Thoracic aorta (tissue), 2 donors: Measurements from ENCODE around the gene CFAP54. TPM values are rescaled to one million over a fixed set of nuclear protein-coding genes. Genes with fewer than 3 reads are reported as not detected.

Source experiments
- ATAC-seq: fragments of 150-250 bp; one replicate; pipeline ENCODE4 v1.8.0; 2017; ENCODE audit warnings: low read depth; ENCODE audit not compliant: insufficient number of reproducible peaks, low FRiP score
- DNase-seq: peaks from one replicate; pipeline ENCODE4 v3.0.0-alpha.2; 2020; ENCODE audit warnings: low spot score
- H3K27ac ChIP-seq, 2 donors: fragments of 200-600 bp; sonication (generic); 1 replicate in 1 of 2; 2 replicates in 1 of 2; pipeline ENCODE4 v1.5.1; 2016; ENCODE audit warnings: mild to moderate bottlenecking in 2 of 2, moderate library complexity in 2 of 2
- H3K27me3 ChIP-seq: fragments of 200-600 bp; sonication (generic); replicated peaks from 2 replicates; pipeline ENCODE4 v1.6.0; 2016; ENCODE audit warnings: mild to moderate bottlenecking; ENCODE audit not compliant: insufficient read depth
- H3K36me3 ChIP-seq: fragments of 200-600 bp; sonication (generic); one replicate; pipeline ENCODE4 v1.5.1; 2016
- H3K4me1 ChIP-seq, 2 donors: fragments of 200-600 bp; sonication (generic); 1 replicate in 1 of 2; 2 replicates in 1 of 2; pipeline versions ENCODE4 v1.5.1 to v1.6.0; 2016; ENCODE audit warnings: low read depth in 2 of 2, mild to moderate bottlenecking in 1 of 2; ENCODE audit not compliant: control insufficient read depth in 1 of 2
- H3K4me3 ChIP-seq: fragments of 200-600 bp; sonication (generic); 2 replicates; pipeline ENCODE4 v1.5.1; 2016; ENCODE audit warnings: mild to moderate bottlenecking
- H3K9me3 ChIP-seq: fragments of 200-600 bp; sonication (generic); 2 replicates; pipeline ENCODE4 v1.5.1; 2016
- total RNA-seq, 2 donors: library from RNA; depleted of rRNA; stranded (reverse); fragments of >200 nt; gene quantifications; one replicate each; pipeline versions ENCODE4 v1.1.0 to v1.2.3, GENCODE V29; 2016
- TF ChIP-seq, protein P1 (sequence below): fragments of 200-600 bp; sonication (generic); IDR thresholded peaks from one replicate; pipeline ENCODE4 v1.5.1; 2019; ENCODE audit warnings: antibody characterized with exemption

CFAP54 gene
- total RNA-seq, 2 donors from 2014 or later = 1.1 to 4.2 TPM

DNA sequence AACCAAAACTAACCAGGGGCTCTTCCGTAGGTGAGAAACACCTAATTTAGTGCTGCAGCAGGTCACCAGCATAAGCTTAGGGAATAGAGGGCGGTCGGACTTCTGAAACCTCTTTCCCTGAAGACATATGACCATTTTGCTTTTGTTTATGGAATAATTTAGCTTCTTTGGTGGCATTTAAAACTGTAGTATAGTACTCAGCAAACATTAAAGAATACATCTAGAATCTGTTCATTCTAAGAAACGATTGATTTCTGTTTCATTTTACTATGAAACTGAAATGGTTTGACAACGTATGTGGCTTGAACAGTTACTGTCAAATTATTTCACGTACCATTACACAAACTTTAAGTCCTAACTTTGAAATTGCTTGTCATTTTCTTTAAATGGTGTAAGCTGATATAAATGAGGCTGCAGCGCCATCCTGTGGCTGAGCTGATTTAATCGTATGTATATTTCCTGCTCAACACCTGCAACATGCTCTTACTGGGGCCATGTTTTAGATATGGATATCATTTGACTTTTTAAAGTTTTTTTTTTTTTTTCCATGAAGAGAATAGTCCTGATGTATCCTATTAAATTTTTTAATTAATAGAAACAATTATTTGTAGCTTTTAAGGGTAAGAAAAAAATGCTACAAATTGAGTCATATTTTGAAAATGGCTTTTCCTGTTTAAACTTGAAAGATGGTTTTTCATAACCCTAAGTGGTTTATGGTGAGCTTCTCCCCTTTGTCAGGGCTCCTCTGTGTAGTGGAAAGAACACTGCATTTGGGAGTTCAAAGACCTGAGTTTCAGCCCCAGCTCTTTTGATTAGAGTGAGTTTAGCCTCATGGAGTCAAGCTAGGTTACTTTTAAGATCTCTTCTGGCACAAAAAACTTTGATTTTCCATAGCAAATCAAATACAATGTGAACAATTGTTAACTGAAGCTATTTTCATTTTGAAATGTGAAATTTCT is 27.4 kb downstream of the CFAP54 start:
- Histone ChIP-seq H3K9me3 (no peaks in the 10 kb centered on the region), H3K27me3 (no peaks in the 10 kb centered on the region), H3K4me3 (no peak overlapping the region), H3K36me3 (no peaks in the 10 kb centered on the region), H3K4me1 (no peaks in the 10 kb centered on the region), H3K27ac (no peak overlapping the region)
- ATAC-seq (no peak), DNase-seq (no peak)
- TF ChIP-seq, protein P1, sequence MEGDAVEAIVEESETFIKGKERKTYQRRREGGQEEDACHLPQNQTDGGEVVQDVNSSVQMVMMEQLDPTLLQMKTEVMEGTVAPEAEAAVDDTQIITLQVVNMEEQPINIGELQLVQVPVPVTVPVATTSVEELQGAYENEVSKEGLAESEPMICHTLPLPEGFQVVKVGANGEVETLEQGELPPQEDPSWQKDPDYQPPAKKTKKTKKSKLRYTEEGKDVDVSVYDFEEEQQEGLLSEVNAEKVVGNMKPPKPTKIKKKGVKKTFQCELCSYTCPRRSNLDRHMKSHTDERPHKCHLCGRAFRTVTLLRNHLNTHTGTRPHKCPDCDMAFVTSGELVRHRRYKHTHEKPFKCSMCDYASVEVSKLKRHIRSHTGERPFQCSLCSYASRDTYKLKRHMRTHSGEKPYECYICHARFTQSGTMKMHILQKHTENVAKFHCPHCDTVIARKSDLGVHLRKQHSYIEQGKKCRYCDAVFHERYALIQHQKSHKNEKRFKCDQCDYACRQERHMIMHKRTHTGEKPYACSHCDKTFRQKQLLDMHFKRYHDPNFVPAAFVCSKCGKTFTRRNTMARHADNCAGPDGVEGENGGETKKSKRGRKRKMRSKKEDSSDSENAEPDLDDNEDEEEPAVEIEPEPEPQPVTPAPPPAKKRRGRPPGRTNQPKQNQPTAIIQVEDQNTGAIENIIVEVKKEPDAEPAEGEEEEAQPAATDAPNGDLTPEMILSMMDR = peak; percentile 60

DNA sequence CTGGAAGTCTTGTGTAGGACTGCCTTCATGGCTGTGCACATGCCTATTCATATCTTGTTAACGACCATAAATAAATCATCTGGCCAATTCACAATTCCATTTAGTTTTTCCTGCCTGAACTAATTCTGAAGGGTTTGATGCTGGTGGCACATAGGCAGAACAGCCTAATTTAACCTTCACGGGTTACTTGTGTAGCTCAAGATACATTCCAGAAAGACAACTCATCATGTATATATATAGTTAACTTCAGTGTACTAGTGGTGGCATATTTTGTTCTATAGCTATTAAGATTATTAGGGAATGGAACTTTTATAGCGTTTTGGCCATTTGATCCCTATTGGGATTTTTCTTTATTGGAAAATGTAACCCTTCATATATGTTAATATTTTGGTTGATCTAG is 31.4 kb downstream of the CFAP54 start:
- TF ChIP-seq, protein P1 = no peak
- no peak for ATAC-seq
- Histone ChIP-seq H3K27ac (no peak overlapping the region), H3K27me3 (no peaks in the 10 kb centered on the region), H3K36me3 (no peaks in the 10 kb centered on the region), H3K4me3 (no peak overlapping the region), H3K4me1 (no peaks in the 10 kb centered on the region), H3K9me3 (no peaks in the 10 kb centered on the region)
- no peak for DNase-seq

DNA sequence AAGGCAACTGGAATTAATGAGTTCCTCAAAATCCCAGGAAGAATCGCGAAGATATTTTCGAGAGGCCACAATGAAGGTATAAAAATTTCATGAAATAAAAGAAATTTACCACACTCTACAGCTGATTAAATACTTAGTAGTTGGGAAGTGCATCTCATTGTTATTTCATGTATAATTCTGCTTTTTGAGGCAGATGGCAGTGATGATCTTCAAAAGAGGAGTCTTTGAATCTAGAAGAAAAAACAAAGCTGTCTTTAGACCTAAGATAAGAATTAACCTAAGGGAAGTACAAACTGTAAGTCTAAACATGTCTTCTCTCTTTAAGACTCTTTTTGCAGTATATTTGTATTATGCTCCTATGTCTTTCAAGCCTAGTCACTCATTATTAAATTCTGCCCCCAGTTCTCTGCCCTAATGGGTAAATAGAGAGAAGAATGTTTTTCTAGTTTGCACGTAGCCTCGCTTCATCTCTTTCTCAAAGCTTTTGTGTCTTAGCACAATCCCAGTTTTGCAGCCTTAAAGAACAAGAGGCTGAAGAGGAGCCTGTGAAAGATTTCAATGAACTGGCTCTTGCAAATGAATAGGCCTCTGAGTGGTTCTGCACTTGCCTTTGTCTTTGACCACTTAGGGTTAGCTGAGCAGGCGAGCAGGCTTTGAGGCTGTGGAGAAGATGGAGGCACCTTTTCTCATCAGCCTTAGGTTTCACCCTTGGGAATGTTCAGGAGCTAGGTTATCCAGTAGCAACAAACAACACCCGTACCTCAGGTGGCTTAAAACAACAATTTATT is 32.7 kb downstream of the CFAP54 start:
- no peak overlapping the region for H3K4me3 ChIP-seq
- no peak overlapping the region for H3K27ac ChIP-seq
- H3K9me3 ChIP-seq = no peaks in the 10 kb centered on the region
- no peaks in the 10 kb centered on the region for H3K36me3 ChIP-seq
- H3K27me3 ChIP-seq = no peaks in the 10 kb centered on the region
- no peak for ATAC-seq
- TF ChIP-seq, protein P1 = no peak
- DNase-seq = no peak
- no peaks in the 10 kb centered on the region for H3K4me1 ChIP-seq

DNA sequence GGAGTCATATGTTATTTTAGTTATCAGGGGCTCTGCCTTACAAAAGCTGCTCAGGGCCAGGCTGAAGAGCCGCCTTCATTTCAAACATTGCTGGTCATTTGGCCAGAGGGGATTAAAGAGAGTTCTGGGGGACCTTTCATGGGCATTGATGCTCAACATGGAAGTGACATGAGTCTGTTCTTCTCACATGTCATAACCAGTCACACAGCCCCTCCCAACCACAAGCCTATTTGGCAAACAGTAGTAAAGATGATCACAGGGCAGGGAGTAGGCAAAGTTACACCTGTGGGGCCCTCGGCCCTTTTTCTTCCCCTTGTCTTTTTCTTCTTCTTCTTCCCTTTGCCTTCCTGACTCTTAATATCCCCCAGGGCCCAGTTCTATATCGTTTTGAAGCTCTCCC is 33.3 kb downstream of the CFAP54 start:
- Histone ChIP-seq H3K4me1 (no peaks in the 10 kb centered on the region), H3K9me3 (no peaks in the 10 kb centered on the region), H3K27me3 (no peaks in the 10 kb centered on the region), H3K4me3 (no peak overlapping the region), H3K27ac (no peak overlapping the region), H3K36me3 (no peaks in the 10 kb centered on the region)
- DNase-seq (no peak), ATAC-seq (no peak)
- TF ChIP-seq, protein P1 = no peak

DNA sequence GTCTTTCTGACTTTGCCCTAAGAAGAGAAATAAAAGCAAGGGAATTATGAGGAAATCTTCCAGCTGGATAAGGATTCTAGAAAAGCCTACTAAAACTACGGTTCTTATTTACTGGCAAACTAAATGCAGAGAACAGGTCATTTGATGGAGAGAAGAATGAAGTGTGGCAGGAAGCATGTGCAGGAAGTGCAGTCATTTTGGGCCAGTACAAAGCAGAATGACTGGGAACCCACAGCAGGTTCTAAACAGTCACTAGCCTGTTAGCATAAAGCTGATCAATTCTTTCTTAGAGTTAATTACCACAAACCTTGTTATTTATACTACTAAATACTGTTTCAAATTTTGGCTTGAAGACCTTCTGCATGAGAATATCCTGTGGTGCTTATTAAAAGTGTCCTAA is 36.7 kb downstream of the CFAP54 start:
- Histone ChIP-seq H3K9me3 (no peaks in the 10 kb centered on the region), H3K36me3 (no peaks in the 10 kb centered on the region), H3K27me3 (no peaks in the 10 kb centered on the region), H3K4me1 (no peaks in the 10 kb centered on the region), H3K27ac (no peak overlapping the region), H3K4me3 (no peak overlapping the region)
- TF ChIP-seq, protein P1 = no peak
- no peak for DNase-seq
- no peak for ATAC-seq
